ENCODE data around the gene NIPAL4.

- TF ChIP-seq EP300 (IDR thresholded peaks at IDR 0.05) (no peak), POLR2AphosphoS5 (IDR thresholded peaks at IDR 0.05) (no peak), POLR2A (IDR thresholded peaks at IDR 0.05) (no peak)
These were observed 17.9 kb downstream of the NIPAL4 start for GRCh38 chr5:157477814-157478494.
